Right lung (tissue), 5 donors: Measurements from ENCODE around the gene CISH. TPM values are rescaled to one million over a fixed set of nuclear protein-coding genes. Genes with fewer than 3 reads are reported as not detected.

Source experiments
- DNase-seq, 2 donors: peaks; one replicate each; pipeline ENCODE4 v3.0.0-alpha.2; 2013
- polyA plus RNA-seq, 5 donors: library from polyadenylated mRNA; unstranded; fragments of 120-200 nt; gene quantifications; one replicate each; pipeline versions ENCODE4 v1.2.1 to v1.2.3, GENCODE V29; 2013; ENCODE audit warnings: inconsistent platforms in 1 of 5, low replicate concordance in 1 of 5; ENCODE audit not compliant: insufficient read length in 5 of 5, insufficient read depth in 1 of 5

CISH gene
- polyA plus RNA-seq, 5 donors, result 19.0 to 29.1 (median 22.8) TPM

DNA sequence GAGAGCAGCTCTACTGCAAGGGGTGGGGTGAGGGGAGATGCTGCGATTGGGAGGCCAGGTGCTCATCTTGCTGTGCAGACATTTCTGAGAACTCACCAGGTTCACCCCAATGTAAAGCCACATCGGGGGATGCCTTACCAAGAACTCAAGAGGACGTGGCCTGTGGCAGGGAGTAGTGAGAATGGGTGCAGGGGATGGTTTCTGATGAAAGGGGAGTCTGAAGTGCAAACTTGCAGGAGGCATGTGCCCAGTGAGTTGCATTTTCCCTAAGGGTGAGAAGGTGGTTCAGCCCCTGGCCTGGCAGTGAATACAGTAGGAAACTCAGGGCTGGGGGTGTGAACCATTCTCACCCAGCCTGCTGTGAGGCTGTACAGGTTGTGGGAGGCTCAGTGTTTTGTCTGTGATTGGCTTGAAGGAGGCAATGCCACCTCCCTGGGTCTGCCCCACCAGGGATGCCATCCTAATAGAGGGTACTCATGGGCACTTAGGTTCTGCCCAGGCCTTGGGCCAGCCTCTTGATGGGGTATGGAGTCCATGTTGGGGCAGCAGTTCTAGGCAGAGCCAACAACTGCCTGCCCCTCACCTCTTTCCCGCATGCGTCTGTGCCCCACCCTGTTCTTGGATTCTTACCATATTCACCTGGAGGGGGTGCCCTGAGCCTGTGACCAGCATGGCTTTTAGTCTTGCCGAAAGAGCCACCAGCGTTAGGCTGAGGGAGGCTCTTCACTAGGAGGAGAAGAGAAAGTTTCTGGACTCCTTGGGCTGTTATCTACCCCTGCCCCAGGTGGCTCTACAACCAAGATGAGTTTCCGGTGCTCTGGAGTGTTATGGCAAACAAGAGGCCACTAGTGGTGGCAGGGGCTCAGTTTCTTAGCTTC lies 37.8 kb downstream of the CISH start:
- no peak for DNase-seq

DNA sequence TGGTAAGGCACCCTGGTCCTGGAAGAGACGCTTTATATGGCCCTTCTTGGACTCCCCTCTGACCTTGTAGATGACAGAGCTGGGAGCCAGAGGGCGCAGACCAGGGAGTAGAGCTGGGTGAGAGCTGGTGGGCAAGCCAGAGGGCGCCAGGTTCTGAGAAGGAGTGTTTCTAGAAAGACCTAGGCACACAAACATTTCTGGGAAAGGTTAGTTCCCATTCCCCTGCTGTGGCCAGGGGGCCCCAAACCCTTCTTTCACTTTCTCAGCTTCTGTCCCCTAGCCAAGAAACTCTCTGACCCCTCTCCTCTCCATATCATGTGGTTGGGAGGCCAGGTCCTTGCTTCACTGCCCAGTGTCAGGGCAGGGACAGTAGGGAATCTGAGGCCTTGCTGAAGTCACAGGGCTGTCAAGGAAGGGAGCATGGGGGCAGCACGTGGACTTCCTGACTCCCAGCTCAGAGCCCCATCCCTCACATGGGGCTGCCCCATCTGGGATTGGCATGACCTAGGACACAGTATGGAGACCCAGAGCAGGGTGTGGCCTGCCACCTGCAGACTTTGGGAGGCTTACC lies 38.7 kb downstream of the CISH start:
- DNase-seq, result no peak

DNA sequence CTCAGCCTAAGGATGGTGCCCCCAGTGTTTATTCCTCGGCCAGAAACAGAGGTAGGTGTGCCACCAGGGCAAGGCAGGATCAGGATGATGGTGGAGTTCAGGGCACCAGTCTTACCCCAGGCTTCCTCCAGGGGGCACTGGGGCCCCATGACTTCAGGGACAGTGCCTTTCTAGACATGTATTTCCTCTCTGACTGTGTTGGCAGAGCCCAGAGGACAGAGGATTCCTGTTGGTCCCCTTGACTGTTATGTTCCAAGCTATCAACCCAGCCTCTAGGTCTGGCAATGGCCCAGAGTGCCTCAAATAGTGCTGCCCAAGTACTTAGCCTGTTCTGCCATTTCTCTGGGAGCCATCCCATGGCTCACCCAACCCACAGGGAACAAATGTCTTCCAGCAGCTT lies 39.4 kb downstream of the CISH start:
- peak in 1 of 2 donors; percentile 73 for DNase-seq

DNA sequence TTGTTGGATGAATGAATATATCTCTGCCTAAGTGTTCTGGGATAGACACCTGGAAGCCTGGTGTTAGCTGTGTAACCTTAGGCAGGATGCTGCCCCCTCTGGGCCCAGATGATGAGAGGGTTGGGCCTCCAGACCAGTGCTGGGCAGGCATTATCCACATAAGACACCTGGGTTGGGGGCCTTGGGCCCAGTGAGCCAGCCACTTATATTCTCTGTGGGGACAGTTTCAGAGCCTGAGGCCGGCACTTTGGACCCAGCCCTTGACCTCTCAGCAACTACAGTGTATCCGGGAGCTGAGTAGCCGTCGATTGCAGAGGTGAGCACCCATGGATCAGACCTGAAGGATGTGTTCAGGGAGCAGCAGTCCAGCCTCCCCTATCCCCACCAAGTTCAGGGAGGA lies 40.1 kb downstream of the CISH start:
- no peak for DNase-seq

DNA sequence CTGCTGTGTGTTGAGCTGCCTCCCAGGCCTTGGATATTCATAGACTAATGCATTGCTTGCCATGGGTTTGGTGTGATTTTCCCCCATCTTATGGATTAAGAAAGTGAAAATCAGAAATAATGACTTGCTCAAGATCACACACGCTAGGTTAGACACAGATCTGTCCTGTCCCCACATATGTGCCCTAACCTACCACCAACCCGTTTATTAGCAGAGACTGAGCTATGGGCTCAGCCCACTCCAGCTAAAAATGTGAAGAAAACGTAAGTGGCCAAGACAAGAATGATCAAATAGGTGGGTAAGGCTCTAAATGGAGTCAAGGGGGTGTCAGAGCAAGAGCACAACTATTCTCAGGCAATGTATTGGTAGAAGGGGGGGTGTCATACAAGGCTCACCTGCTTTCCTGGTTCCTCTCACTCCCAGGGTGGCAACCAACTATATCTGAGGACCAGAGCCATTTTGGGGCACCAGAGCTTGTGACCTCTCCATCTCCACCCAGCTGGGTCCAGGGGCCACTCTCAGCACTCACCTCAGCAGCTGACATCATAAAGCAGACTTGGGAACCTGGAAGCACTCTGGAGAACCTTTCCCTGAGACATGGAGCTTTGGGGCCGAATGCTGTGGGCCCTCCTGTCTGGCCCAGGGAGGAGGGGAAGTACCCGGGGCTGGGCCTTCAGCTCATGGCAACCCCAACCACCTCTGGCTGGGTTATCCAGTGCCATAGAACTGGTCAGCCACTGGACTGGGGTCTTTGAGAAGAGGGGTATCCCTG lies 40.9 kb downstream of the CISH start:
- no peak for DNase-seq

DNA sequence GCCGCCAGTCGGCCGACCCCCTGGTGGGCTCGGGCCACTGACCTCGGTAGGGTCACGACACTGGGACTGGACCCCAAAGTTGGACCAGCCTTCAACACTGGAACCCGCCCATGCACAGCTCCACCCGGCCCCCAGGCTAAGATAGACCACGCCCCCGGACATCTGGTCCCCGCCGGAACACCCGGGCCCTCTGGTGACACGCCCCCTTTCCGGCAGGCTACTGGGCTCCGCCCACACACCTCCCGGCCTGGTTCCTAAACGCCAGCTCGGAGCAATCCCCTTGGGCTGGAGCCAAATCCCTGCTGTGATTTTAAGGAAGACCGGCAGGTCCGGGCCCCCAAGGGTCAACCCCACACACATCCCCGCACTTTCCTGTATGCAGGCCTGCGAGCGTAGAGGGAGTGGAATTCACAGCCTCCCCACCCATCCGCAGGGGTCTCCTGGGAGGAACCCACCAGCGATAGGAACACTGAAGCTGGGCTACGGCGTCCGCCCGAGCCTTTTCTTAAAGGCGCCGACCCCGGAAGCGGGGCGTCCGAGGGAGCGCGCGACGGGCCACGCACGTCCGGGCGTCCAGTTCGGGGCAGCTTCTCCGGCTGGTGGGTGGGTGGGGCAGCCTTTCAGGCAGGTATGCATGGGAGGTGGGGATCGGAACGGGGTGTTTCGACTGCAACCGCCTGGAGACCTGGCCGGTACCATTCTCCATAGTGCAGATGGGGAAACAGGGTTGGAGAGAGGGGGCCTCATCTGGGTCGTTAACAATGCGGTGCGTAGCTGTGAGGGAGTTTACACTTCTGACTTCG lies 42.4 kb downstream of the CISH start, which contains the start of gene HEMK1:
HEMK1 (plus strand) TSS at position 576 of the 803 bp plus-strand sequence. CDS start 1,583 bp downstream, outside the sequence.
- peak; percentile 97 for DNase-seq

DNA sequence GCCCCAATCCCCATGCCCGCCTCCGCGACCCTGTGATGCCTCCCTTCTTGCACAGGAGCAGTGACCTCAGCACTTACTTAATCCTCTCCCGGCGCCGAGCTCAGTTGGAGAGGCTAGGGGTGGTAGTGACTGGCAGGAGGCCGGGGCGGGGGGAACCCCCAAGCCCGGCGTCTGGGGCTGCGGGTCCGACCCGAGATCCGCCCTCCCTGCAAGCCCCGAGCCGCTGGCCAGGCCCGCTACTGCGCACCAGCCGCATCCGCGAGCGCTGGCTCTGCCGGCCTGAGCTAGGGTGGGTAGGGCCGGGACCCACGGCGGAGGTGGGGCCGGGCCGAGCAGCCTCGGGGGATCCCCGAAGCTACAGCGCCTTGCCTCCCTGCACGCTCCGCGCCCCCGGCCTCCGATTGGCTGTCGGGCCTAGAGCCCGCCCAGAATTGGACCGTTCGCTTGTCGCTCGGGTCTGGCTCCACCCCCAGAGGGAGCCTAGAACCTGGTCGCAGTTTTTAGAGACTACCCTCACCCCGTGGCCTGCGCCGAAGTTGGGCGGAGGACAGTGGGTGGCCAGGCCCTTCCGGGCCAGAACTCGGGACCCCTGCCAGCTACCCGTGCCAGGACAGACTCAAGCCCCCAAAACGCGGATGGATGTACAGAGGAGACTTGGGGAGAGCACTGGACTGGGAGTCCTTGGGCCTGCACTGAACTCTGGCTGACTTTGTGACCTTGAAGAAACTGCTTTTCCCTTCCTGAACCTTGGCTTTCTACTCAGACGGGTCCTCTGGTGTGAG lies 44.0 kb downstream of the CISH start, which contains the start of gene C3orf18:
C3orf18 (minus strand) TSS at position 362 of the 782 bp plus-strand sequence. CDS start 2,048 bp downstream, outside the sequence.
- peak; percentile 87 to 88 for DNase-seq

DNA sequence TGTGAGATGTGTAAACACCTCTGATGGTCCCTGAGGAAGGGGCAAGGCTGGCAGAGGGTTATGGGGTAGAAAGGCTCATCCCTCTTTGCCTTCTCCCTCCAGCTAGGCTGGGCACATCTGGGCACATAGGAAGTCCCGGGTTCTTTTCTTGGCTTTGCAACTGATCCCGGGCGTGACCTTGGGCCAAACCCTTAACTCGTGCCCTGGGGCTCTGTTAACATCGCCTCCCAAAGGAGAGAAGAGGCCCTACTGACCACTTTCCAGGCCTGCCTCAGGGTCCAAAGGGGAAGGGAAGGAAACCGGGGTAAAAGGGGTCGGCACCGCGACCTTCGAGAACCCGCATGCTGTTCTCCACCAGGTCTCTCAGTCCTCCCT lies 44.6 kb downstream of the CISH start:
- DNase-seq, result no peak

DNA sequence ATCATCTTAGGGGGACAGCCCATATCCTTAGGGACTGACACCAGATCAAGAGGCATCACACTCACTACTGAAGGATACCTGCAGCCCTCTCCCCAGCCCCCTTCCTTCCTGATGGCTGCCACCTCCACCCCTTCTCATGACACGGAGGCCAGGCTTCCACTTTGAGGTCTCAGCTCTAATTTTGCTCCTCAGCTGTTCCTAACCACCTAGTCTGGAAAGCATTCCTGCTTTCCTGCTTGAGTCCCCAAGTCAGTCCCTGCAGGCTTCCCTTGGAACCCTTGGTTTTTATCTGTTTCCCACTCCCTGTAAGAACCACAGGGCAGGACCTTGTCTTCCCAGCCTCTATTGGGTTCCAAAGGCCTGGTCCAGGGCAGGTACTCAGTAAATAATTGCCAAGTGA lies 47.3 kb downstream of the CISH start:
- DNase-seq, result no peak

DNA sequence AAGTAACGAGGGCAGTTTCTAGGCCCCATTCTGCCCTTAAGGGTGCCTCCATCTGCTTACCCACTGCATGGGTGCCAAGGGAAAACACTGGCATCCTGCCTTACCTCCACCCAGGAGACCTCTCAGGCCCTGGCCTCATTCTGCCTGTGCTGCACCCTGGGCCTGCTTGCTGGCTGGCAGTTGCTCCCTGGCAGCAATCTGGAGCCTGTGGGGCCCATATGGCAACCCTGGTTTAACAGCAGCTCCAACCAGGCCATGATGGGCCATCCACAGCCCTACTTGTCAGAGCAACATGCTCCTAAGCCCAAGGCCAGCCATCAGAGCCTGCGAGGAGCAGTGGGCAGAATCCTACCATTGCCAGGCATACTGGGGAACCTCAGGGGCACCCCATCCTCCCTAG lies 47.7 kb downstream of the CISH start:
- no peak for DNase-seq

DNA sequence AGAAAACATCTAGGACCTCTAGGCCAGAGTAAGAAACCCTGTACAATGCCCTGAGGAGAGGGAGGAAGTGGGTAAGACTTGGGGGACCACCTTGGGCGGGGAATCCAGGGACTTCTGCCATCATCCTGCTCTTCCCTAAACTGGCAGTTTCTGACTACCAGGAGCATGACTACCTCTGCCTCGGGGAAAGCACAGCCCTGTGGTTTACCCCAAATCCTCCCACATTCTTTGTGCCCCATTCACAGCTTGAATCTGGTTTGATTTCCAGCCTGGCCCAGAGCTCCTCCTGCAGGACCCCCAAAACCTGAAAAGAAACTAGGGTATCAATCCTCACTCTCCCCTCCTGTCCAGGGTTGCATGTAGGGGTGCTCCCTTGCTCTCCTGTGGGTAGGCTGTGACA lies 48.7 kb downstream of the CISH start:
- no peak for DNase-seq

DNA sequence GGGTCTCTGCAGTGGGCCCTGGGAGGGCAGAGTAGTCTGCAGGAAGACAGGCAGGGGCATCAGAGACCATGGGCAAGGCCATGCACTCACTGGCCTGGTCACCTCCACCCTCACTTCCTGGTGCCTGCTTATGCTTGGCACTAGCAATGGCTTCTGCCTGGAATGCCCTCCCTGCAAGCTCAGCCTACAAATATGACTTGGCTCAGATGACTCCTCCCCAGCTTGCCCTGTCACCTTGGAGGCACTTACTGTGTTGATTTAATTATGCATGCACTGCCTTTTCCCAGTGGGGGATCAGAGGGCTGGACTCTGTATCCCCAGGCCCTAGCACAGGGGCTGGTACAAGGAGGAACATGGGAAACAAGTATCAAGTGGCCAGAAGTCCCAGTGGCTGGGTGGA lies 51.9 kb downstream of the CISH start:
- no peak for DNase-seq

DNA sequence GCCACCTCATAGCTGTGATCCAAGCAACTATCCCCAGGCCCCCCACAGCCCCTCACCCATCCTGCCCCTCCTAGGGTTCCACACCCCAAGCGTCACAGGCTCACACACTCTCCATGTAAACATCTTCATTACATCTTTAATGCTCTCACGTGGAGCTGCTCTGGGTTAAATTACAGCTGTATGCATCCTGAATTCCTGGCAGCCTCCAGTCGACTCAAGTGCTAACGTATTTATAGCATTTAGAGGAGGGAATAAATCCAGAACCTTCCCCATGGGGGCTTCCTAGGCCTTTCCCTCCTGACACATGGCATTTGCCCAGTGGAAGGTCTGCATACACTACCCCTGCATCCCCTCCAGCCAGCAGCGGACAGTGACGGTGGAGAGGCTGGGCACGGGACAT lies 53.7 kb downstream of the CISH start:
- DNase-seq, result no peak

DNA sequence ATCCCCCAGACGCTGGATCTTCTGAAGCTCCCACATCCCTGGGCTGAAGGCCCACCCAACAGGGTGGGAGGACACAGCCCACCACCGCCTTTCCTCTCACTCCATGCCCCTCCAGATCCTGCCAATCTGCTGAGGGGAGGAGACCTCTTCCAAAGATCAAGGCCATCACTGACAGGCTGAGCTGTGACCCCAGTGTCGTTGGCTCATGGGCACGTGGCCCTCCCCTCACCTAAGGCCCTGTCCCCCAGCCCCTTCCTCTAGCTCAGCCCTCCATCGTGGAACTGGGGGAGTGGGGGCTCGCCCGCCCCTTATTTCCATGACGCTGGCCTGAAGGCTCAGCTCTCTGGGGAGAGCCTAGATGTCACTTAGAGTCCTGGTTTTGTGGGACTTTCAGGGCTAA lies 54.5 kb downstream of the CISH start:
- no peak for DNase-seq

Other genes starting within 250 kb of the CISH start
- gene CACNA2D2, start 108.1 kb downstream of the CISH start, polyA plus RNA-seq, result 10 to 100 TPM; 11.3 to 33.6 (median 27.5) TPM
- gene C3orf18, start 44.0 kb downstream of the CISH start, polyA plus RNA-seq, result 10 to 100 TPM; 16.5 to 23.6 (median 22.8) TPM
- 10 to 100 TPM; 20.9 to 29.4 (median 23.5) TPM for gene HEMK1, start 42.3 kb downstream of the CISH start, polyA plus RNA-seq
- 10 to 100 TPM; 32.4 to 42.9 (median 34.7) TPM for gene MAPKAPK3, start 5.4 kb upstream of the CISH start, polyA plus RNA-seq
- gene DOCK3, start 63.2 kb upstream of the CISH start, polyA plus RNA-seq, result 1 to 10 TPM; 1.2 to 2.5 (median 2.4) TPM